Activated gamma-delta T cell (primary cell): ENCODE results near the gene SNU13.
"Not testable (repeated sequence)": the region's sequence is repeated elsewhere in the genome, so short reads cannot be mapped to it uniquely, and the experiment has no call there.

Source experiments
- DNase-seq: peaks from one replicate; lab custom pipeline; 2025; lab: John Stamatoyannopoulos, UW

The SNU13 gene

DNA sequence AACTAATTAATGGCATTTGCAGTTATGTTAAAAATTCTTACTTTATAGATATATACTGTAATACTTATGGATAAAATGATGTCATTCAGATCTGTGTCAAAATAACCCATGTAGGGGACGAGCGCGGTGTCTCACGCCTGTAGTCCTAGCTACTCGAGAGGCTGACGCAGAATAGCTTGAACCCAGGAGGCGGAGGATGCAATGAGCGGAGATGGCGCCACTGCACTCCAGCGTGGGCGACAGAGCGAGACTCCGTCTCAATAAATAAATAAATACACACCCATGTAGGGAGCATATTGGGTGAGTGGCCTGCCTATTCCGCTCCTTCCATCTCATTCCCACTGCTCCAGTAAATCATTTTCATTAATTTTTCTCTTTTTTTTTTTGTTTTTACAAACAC, 7.1 kb downstream of the SNU13 start:
- no peak for DNase-seq

DNA sequence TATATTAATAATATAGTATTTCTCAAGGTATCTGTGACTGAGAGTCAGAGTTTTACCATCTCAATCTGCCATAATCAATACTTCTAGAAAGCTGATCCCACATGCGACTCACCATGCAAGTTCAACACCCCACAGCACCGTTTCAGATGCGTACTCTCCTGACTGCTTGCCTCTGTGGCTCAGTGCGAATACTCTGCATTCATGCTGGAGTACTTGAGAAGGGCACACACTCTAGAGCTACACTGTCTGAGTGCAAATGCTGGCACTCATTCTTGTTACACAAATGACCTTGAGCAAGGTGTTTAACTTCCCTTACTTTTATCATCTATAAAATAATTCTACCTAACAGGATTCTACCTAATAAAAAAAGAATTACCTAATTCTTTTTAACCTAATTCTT, 12.5 kb downstream of the SNU13 start:
- DNase-seq, result no peak

DNA sequence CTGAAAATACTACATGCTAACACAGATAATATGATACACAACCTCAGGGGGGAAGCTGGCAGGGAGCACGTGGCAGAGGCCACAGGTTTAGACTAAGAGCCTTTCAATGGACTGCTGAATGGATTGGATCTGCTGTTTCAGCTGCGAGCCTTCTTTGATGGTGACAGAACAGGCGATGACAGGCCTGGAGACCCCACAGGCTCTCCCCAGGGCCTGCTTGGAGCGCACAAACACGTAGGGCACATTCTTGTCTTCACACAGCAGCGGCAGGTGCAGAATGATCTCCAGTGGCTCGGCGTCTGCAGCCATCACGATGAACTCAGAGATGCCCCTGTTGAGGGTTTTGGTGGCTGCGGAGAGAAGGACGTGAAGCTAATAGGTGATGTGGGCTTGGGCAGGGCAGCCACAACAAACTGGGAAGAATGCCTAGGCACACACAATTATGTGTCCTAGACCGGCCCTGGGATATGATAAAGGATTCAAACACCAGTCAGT, 13.8 kb downstream of the SNU13 start:
- no peak for DNase-seq

DNA sequence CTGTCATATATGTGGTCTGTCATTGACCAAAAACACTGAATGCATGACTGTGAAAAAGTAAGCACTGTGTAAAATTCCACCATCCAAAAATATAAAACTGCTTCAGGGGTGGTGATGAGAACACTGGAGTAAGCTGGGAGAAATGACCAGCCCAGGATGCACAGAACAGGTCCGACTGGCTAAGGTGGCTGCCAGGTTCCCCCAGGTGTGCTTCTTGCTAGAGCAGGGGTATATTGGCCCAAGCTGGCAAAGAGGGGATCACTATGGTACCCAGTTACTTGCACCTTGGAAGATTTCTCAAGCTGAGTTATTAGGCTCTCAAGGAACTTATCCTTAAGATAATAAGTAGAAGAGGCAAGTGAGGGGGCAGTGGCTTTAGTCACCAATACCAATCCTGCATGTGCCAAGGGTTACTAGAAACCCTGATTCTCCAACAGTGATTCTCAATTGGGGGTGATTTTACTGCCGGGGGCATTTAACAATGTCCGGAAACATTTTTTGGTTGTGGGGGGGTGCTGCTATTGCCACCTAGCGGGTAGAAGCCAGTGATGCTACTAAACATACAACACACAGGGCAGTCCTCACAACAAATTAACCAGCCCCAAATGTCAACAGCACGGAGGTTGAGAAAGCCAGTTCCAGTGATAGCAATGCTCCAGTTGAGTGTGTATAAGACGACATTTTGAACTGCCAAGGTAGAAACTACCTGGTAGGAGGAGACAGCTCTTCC, 15.7 kb downstream of the SNU13 start:
- no peak for DNase-seq

DNA sequence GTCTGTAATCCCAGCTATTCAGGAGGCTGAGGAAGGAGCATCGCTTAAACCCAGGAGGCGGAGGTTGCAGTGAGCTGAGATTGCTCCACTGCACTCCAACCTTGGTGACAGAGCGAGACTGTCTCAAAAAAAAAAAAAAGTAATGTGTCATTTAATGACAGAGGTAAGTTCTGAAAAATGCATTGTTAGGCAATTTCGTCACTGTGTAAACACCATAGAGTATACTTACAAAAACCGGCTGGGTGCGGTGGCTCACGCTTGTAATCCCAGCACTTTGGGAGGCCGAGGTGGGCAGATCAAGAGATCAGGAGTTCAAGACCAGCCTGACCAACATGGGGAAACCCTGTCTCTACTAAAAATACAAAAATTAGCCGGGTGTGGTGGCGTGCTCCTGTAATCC, 16.6 kb downstream of the SNU13 start:
- not testable (repeated sequence) for DNase-seq

DNA sequence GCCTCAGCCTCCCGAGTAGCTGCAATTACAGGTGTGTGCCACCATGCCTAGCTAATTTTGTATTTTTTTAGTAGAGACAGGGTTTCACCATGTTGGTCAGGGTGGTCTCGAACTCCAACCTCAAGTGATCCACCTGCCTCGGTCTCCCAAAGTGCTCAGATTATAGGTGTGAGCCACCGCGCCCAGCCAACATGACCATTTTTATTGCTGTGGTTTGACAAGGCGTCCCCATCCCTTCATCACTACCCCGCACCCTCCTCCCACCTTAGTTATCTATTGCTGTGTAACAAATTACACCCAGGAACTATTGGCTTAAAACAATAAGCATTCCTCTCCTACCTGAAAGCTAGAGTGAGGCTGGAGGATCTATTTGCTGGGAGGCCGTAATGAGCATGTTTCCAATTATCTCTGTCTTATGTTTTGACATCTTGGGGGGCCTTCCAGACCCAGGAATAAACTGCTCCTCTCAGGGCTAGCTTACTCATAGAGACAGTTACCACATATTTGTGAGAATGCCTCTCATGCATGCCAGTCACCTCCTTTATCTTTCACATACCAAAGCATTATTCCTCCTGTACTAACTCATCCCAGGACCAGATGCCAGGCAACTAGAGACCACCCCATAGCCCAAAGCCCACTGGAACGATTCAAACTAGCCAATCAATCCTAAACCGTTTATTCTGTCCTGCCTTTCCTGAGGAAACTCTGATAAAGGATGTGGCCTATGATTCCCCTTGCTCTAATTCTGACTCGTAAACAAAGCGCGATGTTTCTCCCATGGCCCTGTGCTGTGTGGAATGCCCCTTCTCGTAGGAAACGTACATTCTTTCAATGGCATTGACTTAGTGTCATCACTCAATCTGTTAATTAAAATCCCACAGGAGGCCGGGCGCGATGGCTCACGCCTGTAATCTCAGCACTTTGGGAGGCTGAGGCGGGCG, 19.4 kb downstream of the SNU13 start:
- no peak for DNase-seq

DNA sequence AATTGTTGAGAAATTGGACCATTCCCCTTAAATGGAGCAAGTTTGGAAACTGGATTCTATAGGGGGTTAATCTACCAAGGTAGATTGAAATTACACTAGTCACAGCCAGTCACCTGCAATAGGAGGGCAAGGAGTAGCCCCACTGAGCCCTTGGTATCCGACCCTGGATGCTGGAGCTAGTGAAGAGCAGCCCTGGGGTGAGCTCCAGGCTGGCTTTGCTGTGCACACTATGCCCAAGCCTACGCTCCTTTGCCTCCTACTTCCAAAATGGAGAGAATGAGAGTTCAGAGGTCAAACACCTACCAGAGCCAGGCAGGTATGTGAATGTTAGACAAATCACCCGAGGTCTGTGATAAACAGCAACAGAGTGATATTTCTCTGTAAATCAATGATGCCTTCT, 23.7 kb downstream of the SNU13 start:
- DNase-seq, result no peak

DNA sequence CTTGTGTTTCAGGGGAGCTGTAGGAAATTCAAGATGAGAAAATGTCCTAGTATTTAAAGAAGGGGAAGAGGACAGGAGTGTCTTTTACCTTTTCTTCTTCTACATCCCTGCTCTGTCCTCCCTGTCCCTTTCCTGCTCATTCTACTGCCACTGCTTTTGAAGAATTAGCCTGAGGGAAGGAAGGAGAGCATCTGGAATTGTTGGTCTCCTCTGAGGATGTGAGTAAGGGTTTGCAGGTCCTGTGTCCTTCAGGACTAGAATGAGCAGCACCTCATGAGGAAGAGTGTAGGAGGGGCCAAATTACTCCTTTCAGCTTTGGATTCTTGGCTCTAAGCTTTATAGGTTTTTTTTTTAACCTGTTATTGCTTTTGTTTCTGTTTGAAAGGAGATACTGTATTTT, 24.2 kb downstream of the SNU13 start:
- no peak for DNase-seq

DNA sequence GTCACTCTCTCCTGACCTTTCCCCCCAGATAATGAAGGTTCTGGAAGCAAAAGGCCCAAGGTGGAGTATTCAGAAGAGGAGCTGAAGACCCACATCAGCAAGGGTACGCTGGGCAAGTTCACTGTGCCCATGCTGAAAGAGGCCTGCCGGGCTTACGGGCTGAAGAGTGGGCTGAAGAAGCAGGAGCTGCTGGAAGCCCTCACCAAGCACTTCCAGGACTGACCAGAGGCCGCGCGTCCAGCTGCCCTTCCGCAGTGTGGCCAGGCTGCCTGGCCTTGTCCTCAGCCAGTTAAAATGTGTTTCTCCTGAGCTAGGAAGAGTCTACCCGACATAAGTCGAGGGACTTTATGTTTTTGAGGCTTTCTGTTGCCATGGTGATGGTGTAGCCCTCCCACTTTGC, 25.1 kb downstream of the SNU13 start:
- not testable (repeated sequence) for DNase-seq

DNA sequence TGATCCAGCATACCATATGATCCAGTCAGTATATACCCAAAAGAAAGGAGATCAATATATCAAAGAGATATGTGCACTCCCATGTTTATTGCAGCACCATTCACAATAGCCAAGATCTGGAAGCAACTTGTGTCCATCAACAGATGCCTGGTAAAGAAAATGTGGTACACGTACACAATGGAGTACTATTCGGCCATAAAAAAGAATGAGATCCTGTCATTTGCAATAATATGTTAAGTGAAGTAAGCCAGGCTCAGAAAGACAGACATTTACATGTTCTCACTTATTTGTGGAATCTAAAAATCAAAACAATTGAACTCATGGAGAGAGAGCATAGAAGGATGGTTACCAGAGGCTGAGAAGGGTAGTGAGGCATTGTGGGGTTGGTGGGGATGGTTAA, 27.0 kb downstream of the SNU13 start:
- DNase-seq, result no peak

DNA sequence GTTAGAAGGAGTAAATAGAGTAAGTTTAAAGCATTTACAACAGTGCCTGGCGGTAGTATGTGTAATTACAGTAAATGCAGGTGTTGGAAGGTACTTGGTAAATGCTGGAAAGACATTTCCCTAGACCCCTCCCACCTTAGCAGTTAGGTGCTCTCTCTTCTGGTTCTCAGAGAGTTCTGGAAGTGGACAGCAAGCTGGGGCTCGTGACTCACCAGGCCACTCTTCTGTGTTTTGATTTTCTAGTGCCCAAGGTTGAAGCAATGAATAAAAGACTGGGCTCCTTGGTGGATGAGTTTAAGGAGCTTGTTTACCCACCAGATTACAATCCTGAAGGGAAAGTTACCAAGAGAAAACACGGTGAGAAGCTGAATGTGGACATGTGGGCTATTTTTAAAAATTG, 27.6 kb downstream of the SNU13 start:
- DNase-seq, result no peak

DNA sequence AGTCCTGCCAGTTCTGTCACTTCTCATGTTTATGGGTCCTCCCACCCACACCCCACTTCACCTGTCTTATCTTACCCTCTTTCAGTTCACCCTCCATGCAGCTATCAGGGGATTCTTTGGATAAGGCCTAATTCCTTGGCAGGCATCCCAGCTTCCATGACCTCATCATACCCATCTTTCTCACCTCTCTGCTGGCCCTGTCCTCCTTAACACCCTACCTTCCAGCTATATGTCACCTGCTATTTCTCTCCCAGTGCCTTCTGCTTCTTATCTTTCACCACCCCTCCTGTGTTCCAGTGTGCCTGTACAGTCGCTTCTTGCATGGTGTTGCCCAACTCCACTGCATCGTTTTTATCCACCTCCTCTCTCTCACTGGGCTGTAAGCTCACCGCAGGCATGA, 28.3 kb downstream of the SNU13 start:
- no peak for DNase-seq

DNA sequence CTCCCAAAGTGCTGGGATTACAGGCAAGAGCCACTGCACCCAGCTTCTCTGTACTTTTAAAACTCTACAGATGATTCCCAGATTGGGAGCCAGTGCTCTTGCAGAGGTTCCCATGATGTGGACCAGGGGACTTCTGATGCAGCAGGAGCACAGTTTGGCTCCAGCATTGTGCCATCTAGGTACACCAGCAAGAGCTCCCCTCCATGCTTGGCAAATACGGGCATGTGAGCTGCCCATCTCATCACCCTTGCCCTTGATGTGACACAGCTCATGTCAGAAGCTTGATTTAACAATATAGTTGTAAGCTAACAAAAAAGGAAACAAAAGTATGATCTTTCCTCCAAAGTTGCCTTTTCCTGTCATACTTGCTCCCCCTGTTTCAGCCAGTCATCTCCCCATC, 28.7 kb downstream of the SNU13 start:
- no peak for DNase-seq

DNA sequence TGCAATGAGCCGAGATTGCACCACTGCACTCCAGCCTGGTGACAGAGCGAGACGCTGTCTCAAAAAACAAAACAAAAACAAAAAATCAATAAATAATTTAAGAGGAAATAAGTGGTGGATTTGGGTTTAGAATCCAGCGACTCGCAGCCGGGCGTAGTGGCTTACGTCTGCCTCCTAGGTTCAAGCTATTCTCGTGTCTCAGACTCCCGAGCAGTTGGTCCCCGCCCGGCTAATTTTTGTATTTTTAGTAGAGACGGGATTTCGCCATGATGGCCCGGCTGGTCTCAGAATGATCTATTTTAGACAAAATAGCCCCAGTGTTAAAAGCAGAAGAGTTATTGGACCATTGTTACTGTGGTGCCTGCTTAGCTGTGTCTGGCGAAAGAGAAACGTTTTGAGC, 29.8 kb downstream of the SNU13 start:
- DNase-seq, result no peak

DNA sequence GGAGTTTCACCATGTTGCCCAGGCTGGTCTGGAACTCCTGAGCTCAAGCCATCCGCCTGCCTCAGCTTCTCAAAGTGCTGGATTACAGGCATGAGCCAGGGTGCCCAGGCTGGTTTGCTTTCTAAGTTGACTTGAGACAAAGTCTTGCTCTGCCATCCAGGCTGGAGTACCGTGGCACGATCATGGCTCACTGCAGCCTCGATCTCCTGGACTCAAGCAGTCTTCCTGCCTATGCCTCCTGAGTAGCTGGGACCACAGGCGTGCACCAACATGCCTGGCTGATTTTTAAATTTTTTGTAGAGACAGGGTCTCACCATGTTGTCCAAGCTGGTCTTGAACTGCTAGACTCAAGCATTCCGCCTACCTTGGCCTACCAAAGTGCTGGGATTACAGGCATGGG, 31.0 kb downstream of the SNU13 start:
- no peak for DNase-seq

DNA sequence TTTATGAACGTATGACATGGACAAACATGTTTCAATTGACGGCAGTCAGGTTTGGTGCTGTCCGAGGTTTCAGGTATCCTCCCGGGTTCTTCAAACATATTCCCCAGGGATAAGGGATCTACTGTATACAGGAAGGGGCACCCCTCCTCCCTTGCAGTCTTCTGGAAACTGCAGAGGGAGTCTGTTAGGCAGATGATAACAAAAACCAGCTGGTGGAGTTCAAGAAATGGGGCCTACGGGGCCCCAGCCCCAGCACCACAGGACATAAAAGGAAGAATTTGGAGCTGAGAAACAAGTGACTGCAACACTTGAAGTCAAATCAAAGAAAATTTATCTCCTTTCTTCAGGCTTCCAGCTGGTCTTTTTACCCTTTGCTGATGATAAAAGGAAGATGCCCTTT, 32.1 kb downstream of the SNU13 start:
- DNase-seq, result no peak

DNA sequence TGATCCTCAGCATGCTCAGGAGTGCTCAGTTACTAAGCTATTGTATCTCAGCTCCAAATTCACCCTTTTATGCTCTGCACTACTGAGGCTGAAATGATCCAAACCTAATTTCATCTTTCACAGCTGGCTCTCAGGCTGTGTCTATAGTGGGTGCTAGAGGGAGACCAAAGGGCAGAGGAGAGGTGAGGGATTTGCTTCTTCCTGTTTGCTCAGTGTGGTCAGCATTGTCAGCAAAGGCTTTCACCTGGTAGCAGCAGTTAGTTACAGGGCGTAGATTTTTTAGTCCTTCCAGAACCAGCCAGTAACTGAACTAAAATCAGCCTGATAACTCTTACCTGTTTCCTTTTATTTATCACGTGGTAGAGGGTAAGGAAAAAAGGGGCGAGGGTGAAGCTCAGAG, 34.3 kb downstream of the SNU13 start:
- DNase-seq, result no peak

DNA sequence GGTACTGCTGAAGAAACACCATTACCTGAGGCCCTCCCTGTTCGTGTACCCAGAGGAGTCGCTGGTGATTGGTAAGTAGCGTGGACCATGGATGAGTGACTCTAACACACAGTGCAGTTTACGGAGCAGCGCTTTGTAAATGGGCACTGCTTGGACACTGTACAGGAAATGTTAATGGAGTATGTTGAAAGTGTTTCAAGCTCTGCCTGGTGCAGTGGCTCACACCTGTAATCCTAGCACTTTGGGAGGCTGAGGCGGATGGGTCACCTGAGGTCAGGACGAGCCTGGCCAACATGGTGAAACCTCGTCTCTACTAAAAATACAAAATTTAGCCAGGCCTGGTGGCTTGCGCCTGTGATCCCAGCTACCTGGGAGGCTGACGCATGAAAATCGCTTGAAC, 37.8 kb downstream of the SNU13 start:
- DNase-seq, result no peak

DNA sequence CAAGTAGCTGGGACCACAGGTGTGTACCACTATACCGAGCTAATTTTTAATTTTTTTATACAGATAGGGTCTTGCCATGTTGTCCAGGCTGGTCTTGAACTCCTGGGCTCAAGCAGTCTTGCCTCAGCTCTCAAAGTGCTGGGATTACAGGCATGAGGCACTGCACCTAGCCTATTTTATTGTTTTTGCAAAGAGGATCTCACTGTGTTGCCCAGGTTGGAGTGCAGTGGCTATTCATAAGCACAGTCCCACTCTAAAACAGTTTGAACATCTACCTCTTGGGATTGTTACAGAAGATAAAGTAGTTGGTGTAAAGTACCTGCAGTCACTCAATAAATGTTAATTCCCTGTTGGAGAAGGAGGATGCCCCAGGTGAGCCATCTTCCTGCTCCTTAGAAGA, 38.4 kb downstream of the SNU13 start:
- no peak for DNase-seq

DNA sequence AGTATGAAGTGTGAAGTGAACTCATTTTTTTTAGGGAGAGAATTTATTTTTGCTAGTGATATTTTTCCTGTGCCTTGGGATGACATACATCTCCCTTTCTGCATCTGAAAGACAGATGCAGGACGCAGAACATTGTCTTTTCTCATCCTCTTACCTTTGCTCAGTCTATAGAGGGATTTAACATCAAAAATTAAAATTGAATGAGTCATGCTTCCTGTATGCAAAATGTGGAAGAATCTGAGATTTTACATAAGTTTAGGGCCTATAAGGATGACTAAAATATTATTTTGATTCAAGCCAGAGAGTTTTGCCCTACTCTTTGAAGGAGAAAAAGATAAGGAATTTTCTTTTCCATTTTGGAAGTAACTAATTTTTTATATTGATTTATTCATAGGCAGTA, 40.2 kb downstream of the SNU13 start:
- no peak for DNase-seq

DNA sequence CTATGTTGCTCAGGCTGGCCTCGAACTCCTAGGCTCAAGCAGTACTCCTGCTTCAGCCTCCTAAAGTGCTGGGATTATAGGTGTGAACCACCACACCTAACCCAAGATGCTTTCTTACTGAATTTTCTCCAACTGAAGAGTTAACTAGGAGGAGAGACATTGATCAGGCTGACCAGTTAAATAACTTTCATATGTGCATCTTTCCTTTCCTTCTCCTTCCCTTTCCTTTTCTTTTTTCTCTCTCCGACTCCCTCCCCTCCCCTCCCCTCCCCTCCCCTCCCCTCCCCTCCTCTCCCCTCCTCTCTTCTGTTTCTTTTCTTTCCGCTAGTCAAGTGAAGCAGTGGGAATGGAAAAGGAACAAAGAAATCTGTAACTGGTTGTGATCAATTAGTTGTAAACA, 40.9 kb downstream of the SNU13 start:
- no peak for DNase-seq

DNA sequence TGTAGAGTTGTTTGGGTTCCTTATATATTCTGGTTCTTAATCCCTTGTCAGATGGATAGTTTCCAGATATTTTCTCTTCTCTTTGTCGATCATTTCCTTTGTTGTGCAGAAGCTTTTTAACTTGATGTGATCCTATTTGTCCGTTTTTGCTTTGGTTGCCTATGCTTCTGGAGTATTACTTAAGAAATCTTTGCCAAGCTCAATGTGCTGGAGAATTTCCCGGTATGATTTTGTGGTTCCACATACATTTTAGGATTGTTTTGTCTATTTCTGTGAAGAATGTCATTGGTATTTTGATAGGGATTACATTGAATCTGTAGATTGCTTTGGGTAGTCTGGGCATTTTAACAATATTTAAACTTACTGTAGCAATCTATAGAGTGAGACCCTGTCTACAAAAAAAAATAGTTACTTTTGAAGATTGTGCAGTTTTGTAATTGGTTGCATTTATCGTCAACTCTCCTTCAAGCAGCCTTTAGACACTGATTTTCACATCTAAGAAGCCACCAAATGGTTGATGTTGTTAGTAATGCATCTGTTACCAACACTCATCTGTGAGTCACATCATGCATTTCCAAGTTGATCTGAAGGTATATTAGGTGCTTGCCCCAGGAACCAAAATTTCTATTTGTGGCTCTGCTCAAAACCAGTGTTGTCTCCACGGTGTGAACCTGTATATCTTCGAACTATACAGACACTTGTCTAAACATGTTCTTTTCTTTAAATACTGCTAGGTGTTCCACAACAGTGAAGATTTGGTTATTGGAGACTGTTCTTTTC, 46.1 kb downstream of the SNU13 start:
- no peak for DNase-seq
